Astrocyte of the spinal cord (primary cell): Measurements from ENCODE around the gene COL26A1.

Experiments
- DNase-seq: peaks from one replicate; pipeline ENCODE4 v3.0.0; 2011; ENCODE audit warnings: low read depth, low spot score
- H3K4me3 ChIP-seq: 2 replicates; pipeline ENCODE4 v1.5.1; 2011; ENCODE audit warnings: low read depth, mild to moderate bottlenecking, low read length, moderate library complexity
- CTCF ChIP-seq: IDR thresholded peaks from 2 replicates; pipeline ENCODE4 v1.5.1; 2012; ENCODE audit warnings: low read depth, mild to moderate bottlenecking, low read length, inconsistent platforms
- in situ Hi-C: cut with HindIII; loops from 2 replicates; pipeline ENCODE4 v1.10.0; 2017; ENCODE audit warnings: low sequenced_read_pairs

COL26A1 gene

DNA sequence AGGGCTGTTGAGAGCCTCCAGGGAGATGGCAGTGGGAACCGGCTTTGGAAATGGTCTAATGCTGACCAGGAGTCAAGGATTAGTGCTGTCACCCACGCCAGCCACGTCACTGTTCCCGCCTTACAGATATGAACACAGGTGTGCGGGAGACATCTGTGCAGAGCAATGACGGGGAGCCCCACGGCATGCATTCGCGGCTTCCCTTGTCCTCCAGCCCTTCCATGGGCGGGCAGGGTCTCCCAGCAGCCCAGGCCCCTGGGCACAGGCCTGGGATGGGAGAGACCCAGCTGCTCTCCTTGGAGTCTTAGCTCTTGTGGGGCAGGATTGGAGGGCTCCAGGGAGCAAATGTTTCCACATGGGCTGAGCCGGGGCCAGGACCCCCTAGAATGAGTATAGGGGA is 172.2 kb downstream of the COL26A1 start:
- in situ Hi-C loops, result no loop called here

GRCh38 chr7:101535351-101535751 is 172.7 kb downstream of the COL26A1 start:
- no peak for TF ChIP-seq CTCF
- in situ Hi-C loops, result no loop called here
- no peak overlapping the region for H3K4me3 ChIP-seq
- no peak for DNase-seq

More for the DNA sequence above, 172.2 kb downstream of the COL26A1 start:
- no peak for TF ChIP-seq CTCF
- DNase-seq, result no peak
- H3K4me3 ChIP-seq, result no peak overlapping the region

DNA sequence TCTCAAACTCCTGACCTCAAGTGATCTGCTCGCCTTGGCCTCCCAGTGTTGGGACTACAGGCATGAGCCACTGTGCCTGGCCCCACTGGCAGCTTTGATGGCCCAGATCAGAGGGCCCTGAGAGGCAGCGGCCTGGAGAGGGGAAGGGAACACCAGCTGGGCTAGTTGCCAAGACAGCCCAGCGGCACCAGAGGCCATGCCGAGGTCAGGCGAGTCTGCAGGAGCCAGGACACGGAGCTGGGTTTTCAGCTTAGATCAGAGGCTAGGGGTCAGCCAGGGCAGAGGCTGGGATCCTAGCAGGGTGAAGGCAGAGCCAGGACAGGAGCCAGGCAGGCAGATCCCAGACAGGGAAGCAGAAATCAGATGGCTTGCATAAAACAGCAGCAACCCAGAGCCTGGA is 173.6 kb downstream of the COL26A1 start:
- H3K4me3 ChIP-seq, result no peak overlapping the region
- in situ Hi-C loops, result no loop called here
- DNase-seq, result no peak
- TF ChIP-seq CTCF, result no peak

- no peak for DNase-seq
- TF ChIP-seq CTCF, result no peak
Observed at GRCh38 chr7:101536668-101537067, 174.0 kb downstream of the COL26A1 start.

DNA sequence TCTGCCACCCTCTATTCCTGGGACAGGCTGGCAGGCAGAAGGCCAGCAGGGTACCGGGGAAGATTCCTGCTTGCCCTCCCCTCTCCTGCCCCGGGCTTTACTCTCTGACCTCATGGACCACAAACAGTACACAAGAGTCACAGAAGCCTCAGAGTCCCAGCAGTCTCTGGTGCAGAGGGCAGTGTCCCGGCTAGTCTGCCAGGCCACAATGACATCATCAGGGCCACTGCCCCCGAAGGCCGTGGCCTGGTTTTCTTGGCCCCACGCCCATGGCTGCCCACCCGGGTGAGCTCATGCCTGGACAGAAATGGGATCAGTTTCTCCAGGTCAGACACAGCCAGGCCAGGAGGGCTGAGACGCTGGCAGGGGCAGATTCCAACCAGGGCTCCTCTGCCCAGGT is 174.5 kb downstream of the COL26A1 start:
- H3K4me3 ChIP-seq, result no peak overlapping the region
- no peak for DNase-seq
- in situ Hi-C loops, result no loop called here
- TF ChIP-seq CTCF, result no peak

More at GRCh38 chr7:101536668-101537067, 174.0 kb downstream of the COL26A1 start:
- H3K4me3 ChIP-seq, result no peak overlapping the region
- in situ Hi-C loops, result no loop called here

DNA sequence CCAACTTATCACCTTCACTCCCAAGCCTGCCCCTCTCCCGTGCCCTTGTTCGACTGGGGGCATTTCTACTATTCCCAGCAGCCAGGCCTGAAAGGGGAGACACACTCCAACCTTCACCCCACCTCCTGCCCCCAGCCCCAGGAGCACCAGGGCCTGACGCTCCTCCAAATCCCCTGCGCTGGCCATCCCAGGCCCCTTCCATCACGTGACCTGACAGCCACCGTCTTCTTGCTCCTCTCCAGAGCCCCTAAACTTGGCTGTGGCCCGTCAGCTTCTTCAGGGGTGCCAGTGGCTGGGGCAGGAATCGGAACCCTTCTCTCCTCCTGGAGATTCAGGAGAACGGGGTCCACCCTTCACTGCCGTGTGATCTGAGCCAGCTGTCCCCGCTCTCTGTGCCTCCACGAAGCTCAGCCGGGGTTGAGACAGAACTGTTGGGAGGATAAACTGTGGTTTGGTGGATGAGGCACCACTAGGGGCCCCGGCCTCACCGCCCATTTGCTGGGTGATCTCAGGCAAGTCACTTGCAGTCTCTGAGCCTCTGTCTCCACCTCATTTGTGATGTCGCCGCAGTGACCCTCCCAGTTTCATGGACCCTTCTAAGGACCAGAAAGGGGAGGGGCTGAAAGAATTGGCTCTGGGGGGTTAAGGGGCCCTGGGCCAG is 175.4 kb downstream of the COL26A1 start:
- in situ Hi-C loops, result no loop called here
- no peak overlapping the region for H3K4me3 ChIP-seq
- TF ChIP-seq CTCF, result no peak
- no peak for DNase-seq
